GM19023 (cell line): ENCODE results near the gene CAPG.
"Not testable (repeated sequence)": the region's sequence is repeated elsewhere in the genome, so short reads cannot be mapped to it uniquely, and the experiment has no call there.

ENCODE experiments used
- ATAC-seq: cut with Tn5 transposase; IDR thresholded peaks from one replicate; pipeline ENCODE4 v1.9.1; 2021; ENCODE audit warnings: mild to moderate bottlenecking, moderate library complexity; ENCODE audit not compliant: unreplicated experiment

Gene CAPG

GRCh38 chr2:85398426-85399182 is 11.6 kb downstream of the CAPG start:
- ATAC-seq, result no peak

GRCh38 chr2:85397925-85398331 is 12.2 kb downstream of the CAPG start:
- ATAC-seq, result no peak

GRCh38 chr2:85396531-85397470 is 13.4 kb downstream of the CAPG start:
- no peak for ATAC-seq

GRCh38 chr2:85395912-85396475 is 14.2 kb downstream of the CAPG start:
- no peak for ATAC-seq

- ATAC-seq, result no peak
Measured at GRCh38 chr2:85394976-85395375, 15.2 kb downstream of the CAPG start.

GRCh38 chr2:85394261-85394681 is 15.9 kb downstream of the CAPG start:
- no peak for ATAC-seq

- ATAC-seq, result no peak
Measured at GRCh38 chr2:85393836-85394235, 16.3 kb downstream of the CAPG start.

- no peak for ATAC-seq
Measured at GRCh38 chr2:85390941-85391669, 19.1 kb downstream of the CAPG start.

GRCh38 chr2:85388878-85389538 is 21.2 kb downstream of the CAPG start:
- no peak for ATAC-seq

GRCh38 chr2:85387754-85388153 is 22.4 kb downstream of the CAPG start:
- ATAC-seq, result no peak

- no peak for ATAC-seq
Measured at GRCh38 chr2:85385746-85386145, 24.4 kb downstream of the CAPG start.

- no peak for ATAC-seq
Measured at GRCh38 chr2:85383850-85384249, 26.3 kb downstream of the CAPG start.

- ATAC-seq, result not testable (repeated sequence)
Measured at GRCh38 chr2:85383151-85383550, 27.0 kb downstream of the CAPG start.

- ATAC-seq, result no peak
Measured at GRCh38 chr2:85380048-85380447, 30.1 kb downstream of the CAPG start.

GRCh38 chr2:85378257-85378656 is 31.9 kb downstream of the CAPG start:
- ATAC-seq, result no peak

- no peak for ATAC-seq
Measured at GRCh38 chr2:85377083-85377482, 33.1 kb downstream of the CAPG start.

GRCh38 chr2:85376291-85377065 is 33.7 kb downstream of the CAPG start:
- ATAC-seq, result no peak

GRCh38 chr2:85371045-85371444 is 39.1 kb downstream of the CAPG start:
- no peak for ATAC-seq

GRCh38 chr2:85369500-85369899 is 40.7 kb downstream of the CAPG start:
- no peak for ATAC-seq

GRCh38 chr2:85368921-85369320 is 41.2 kb downstream of the CAPG start:
- ATAC-seq, result no peak
